Fibroblast of peridontal ligament (primary cell): Measurements from ENCODE around the gene CELSR3.

Source experiments
- DNase-seq: peaks from one replicate; pipeline ENCODE4 v3.0.0-alpha.2; 2010; ENCODE audit errors: extremely low read depth

The CELSR3 gene

DNA sequence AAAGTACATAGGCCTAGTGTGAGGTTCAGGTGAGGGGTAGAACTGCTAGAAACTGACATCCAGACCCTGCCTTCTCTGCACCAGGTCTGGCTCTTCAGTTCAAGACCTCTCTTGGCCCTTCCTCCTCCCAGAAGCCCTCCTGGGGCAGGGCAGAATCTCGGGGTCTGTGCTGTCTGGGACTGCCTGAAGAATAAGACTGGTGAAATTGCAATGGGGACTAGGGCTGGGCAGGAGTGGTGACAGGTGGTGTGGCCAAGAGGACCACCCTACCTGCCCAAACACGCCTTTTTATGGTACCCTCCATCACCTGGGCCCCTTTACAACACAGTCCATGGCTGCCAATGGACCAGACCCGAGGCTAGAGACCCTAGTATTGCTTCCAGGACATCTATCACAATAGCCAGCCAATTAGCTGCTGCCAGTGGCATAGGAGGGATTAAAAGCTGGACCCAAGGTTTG, 24.6 kb upstream of the CELSR3 start:
- no peak for DNase-seq

DNA sequence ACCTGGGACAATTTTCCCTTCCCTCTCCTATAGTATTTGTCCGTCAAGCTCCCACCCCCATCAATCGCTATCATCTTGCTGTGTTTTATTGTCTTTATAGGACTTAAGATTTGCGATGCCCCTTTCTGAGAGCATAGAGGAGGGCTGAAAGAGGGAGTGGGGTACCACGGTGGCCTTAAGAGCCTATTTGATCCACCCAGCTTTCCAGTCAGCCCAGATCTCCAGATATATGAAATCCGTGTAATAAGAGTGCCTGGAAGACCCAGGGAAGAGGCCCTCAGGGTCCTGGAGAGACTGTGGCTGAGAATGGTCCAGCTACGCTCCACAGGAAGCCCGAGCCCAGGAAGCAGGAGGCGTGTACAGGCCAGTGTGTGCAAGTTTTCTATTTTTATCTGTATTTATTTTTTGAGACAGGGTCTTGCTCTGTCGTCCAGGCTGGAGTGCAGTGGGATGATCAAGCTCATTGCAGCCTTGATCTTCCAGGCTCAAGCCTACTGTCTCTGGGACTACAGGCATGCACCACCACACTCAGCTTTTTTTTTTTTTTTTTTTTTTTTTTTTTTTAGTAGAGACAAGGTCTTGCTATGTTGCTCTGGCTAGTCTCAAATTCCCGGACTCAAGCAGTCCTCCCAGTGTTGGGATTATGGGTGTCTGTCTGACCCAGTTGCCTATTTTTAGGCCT, 24.0 kb upstream of the CELSR3 start:
- DNase-seq: no peak

DNA sequence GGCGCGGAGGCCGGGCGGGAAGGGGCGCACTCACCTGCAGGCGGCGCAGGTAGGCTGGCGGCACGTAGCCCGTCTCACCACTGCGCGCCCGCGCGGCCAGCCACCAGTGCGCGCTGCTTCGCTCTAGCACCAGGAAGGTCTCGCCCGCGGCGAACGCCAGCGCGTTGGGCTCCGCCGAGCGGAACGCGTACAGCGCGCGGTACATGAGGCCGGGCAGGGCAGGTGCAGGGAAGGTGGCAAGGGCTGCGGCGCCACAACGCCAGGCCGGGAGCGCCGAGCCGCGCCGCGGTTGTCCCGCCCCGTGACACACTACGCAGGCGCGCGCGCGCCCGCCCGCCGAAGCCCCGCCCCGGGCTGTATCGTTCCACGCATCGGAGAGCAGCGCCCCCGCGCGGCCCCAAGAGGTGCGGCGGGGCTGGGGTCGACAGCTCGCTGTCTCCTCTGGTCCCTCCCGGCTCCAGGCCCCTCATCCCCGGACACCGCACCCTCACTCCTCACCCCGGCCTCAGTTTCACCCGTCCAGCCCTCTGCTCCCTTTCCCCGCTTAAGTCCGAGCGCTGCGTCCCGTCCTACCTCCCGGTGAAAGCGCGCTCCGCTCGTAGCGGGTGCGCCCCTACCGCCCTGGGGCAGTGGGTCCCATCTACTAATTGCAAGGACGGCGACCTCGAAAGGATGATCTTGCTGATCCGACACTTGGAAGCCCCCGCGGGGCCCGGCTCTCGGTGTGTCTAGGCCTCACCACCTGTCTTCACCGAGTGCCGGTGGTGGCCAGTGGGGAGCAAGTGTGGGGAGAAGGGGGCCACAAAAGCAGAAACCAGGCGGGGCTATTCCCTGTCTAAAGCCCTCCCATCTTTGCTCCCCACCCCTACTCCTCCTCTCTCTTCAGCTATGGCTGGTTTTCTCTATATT, 23.2 kb upstream of the CELSR3 start, which contains the start of gene NCKIPSD:
Gene NCKIPSD (minus strand): TSS at position 313 of the 909 bp plus-strand sequence. CDS start 108 bp downstream, at position 205.
- peak; percentile 69 for DNase-seq

DNA sequence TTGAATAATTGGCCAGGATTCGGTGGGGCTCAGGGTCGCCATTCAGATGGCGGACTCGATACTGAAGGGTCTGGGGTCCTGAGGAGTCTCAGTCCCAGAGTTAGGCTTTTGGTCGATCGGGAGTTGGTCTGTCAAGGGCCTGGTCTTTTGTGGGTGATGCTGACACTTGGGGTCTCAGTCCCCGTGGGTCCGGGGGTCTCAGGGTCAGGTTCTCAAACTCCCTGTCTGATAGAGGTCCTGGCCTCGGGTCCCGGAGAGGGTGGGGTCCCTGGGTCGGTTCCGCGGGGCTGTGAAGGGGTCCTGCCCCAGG, 22.6 kb upstream of the CELSR3 start:
- no peak for DNase-seq

DNA sequence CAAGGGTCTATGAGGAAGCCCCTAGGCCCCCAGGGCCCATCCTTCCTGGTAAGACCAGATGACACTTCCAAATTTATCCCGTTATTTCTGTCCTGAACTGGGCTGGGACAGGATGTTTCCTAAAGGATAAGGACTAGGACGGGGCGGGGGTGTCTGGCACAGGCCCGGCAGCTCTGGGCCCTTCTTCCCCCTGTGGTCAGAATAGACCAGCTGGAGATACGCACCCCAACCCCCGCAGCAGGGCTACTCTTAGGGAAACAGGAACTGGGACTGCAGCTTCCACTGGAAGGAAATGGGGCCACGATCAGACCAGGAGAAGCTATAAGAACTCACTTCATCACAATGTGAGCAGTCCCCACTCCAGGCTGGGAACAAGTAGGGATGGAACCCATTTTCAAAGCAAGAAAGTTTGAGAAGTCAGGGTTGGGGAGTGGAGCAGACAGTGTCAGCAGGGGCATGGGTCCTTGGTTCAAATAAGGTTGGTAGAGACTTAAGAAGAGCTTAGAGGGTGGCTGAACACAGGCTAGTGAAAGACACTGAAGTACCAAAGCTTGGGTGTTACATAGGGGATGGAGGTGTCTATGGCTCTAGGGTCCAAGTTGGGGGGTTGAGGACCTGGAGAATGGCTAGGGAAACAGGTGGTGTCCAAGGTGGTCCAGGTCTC, 21.9 kb upstream of the CELSR3 start:
- DNase-seq: peak; percentile 18

DNA sequence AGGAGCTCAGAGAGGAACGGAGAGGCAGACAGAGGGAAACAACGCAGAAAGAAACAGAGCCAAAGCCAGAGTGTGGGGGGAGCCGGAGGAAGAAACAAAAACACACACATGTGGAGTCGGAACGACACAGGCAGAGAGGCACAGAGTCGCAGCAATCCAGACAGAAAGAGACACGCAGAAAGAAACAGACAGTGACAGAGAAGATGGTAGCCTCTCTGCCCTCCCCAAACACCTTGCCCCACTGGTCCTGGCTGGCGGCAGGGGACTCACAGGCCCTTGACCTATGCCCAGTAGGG, 21.3 kb upstream of the CELSR3 start:
- peak; percentile 9 for DNase-seq

DNA sequence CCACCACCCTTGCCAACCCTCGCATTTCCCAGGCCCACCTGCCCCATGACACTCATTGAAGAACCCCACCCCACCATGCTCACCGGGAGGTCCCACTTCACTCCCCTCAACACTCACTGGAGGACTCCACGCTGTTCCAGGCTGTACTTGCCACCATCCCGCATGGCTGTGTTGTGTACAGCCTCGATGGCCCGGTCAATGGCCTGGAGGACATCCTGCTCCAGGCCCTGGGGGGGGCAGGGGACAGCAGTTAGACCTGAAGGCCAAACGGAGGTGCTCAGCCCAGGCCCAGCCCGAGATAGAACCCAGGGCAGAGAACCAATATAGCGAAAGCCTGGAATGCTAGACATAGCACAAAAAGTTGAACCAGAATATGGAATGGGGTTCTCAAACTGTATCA, 20.1 kb upstream of the CELSR3 start:
- DNase-seq: no peak

DNA sequence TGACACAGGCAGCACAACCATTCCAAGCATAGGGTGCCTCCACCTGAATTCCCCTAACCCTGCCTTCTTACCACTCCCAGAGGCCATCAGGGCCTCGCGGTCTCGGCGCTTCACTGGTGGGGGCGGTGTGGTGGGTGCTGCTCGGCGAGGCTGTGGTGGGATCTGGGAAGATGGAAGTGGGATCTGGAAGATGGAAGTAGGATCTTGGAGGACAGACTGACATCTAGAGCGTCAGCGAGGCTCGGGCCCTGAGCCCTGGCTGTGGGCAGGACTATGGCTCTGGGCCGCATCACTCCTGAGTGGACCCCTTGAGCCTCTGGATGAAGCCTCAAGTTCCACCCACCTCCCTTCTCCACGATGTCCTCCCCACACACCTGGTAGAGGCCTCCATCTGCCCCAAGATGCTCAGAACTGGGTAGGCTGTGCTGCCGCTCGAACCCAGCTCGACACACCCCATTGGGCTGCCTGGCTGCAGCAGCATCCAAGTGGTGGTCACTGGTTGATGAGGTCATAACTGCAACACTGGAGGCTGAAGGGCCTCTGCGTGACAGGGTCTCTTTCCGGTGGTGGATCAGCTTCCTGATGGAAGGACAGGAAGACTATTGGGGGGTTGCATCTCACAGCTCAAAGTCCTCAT, 19.4 kb upstream of the CELSR3 start:
- DNase-seq: no peak

DNA sequence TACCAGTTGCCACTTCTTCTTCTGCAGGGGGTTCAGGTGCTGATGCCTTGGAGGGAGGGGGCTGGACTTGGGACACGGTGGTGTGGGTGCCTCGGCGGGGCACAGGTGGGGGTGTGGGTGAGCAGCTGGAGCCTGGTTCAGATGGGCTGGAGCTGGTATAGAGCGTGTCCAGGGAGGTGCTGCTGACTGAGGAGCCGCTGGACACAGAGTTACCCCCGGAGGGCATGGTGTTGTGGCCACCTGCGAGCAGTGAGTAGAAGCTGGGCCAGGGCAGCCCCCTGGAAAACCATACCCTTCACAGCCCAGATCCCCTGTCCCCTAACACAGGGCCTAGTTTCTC, 18.8 kb upstream of the CELSR3 start:
- DNase-seq: no peak

DNA sequence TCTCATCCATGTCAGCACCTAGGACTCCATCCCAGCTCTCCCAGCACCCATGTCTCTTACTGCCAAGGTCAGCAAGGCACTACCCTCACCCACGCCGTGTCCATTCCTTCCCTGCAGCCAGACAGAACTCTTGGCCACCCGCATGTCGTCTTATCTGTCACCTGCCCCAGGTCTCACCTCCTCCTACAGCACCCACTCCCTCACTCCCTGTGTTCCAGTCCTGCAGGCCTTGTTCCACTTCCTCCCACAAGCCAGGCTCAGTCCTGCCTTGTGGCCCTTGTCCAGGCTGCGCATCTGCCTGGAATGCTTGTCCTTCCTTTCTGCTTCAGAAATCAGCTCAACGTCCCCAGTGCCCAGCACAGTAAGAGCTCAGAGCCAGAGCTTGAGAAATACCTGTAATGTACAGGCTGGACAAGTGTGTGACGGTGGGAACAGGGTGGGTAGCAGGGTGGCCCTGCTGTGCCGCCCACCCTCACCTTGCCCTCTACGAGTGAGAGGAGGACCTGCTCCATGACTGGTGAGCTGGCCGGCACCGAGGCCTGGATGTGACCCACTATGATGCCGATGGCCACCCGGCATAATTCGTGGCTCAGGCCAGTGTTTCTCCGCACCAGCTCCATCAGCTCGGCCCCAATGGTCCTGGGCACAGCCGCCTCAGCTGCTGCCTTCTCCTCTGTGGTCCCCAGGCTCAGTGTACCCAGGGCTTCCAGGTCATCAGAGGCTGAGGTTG, 18.3 kb upstream of the CELSR3 start:
- DNase-seq: no peak

DNA sequence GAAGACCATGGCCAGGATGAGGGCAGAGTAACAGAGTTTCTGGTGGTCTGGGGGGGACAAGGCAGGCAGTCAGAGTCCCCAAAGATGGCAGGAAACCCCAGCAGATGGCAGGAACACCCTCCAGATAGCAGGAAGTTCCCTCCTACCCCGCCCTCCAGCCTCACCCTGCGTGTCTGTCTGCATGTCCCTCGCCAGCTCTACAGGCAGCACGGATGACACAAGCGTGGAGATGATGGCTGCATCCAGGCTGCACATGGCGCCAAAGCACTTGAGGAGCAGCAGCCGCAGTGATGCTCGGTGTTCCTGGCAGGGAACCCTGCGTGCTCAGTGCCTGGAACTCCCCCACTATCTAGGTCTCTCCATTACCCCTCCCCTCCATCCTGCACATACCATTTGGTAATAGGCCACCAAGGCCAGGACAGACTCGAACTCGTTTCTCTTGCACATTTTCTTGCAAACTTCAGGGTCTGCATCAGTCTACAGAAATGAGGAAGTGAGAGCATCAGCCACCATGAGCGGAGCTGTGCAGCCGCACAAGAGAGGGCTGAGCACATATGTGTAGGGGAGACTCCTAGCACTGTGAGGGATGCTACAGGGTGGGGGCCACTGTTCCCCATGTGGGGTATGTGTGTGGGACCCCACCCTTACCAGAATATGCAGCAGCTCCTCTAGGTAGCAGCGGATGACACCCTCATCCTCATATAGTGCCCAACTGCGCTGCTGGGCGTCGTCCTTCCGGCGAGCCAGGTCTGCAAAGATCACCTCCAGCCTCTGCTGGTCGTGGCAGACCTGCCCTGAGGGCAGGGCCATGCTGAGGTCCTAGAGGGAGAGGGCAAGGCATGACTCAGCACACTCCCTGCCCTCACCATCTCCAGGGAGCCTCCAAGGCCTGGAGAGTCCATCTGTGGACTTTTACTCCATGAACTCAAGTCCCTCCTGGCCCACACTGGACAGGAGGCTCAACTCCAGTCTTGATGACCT, 17.0 kb upstream of the CELSR3 start:
- no peak for DNase-seq

DNA sequence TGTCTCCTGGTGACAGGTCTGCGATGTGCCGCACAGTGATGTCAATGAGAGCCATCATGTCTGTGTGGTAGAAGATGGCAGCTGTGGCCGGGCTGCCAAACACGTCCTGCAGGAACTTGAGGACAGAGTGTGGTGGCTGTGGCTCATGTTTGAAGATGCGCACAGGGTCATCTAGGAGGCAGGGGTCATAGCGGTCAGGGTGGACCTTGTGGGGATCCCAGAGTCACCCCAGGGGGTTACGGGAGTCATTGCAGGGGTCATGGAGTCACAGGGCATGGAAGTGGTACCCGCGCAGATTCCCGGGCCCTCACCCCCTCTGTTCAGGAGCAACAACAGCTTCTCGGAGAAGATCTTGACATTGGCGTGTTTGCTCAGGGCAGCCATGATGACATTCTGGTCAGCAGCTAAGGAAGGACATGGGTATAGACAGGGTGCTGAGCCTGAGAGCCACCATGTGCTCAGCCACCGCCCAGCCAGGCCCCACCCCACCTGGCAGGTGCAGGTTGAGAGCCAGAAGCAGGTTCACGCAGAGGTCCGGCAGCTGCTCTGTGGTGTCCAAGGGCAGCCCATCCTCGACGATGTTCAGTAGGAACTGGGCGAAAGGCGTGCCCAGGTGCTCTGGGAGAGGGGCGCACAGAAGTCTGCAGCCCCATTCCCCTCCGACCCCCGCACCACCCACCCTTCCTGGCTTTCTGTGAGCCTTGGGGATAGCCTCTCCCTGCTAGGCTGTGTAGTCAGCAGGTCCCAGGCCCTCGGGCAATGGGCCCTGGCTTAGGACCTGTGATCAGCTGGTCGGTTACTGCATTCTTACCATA, 16.1 kb upstream of the CELSR3 start:
- DNase-seq: no peak

DNA sequence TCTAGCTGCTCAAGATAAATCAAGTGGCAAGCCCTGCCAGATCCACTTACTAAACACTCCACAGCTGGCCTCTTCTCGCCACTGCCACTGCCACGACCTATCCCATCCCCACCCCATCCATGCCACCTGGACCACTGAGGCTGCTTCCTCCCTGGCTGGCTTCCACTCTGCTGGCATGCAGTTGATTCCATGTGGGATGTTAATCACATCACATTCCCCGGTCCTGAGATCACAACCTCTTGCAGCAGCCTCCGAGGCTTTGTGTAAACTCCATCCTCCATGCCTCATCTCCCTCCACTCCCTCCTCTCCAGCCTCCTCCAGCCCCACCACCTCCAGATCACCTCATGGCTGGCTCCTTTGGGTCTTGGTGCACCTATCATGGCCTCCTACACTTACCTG, 15.4 kb upstream of the CELSR3 start:
- DNase-seq: peak; percentile 51

DNA sequence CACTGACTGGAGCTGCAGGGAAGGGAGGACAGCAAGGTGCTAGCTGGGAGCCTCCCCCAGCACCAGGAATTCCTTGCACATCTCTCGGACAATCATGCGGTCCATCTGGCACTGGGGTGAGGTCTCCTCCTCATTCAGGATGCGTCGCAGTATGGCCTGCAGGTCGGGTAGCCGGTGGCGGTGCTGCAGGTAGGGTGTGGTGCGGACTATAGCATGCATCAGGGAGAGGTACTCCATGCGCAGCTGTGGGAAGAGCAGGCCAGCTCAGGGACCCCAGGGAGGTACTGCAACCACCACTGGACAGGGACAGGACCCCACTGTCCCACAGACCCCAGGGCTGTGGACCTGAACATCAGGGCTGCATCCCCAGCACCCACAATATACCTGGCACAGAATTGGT, 11.8 kb upstream of the CELSR3 start:
- DNase-seq: no peak

DNA sequence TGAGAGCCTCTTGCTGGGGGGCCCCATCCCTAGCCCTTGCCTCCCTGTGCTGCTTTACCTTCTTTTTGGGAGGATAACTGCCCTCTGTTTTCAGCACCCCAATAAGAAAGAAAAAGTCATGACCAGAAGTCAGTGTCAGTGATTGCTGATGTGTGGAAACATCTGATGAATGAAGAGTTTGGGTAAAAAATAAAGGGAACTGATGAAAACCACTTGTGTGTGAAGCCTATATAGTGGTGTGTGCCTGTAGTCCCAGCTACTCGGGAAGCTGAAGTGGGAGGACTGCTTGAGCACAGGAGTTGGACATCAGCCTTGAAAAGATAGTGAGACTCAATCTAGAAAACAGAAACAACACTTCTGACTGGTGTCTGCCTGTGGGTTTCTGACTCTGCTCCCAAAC, 9.8 kb upstream of the CELSR3 start:
- DNase-seq: no peak

DNA sequence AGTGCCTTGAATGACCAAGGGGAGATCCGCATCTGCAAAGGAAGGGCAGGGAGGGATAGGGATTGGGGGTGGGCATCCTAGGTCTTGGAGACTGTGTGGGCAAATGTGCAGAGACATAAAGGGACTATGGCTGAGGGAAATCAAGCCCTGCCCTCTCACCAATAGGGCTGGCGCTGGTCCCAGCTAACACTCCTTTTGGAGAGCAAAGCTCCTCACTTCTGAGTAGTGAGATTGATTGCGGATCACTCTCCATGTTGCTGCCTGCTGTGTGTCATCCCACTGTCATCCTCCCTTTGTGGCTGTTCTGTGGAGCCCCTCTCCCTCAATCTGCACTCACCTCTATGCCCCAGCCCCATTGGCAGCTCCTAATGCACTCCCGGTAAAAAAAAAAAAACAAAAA, 2.2 kb upstream of the CELSR3 start:
- DNase-seq: no peak

DNA sequence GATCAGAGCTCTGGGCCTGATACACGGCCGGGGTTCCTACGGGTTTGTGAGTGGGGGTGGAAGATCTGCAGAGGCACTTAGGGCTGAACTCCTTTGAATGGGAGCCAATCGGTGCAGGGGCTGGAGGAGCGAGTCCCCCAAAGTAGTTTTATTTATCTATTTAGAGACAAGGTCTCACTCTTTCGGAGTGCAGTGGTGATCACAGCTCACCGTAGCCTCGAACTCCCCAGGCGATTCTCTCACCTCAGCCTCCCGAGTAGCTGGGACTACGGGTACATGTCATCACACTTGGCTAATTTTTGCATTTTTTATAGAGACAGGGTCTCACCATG, 1.6 kb upstream of the CELSR3 start:
- no peak for DNase-seq

DNA sequence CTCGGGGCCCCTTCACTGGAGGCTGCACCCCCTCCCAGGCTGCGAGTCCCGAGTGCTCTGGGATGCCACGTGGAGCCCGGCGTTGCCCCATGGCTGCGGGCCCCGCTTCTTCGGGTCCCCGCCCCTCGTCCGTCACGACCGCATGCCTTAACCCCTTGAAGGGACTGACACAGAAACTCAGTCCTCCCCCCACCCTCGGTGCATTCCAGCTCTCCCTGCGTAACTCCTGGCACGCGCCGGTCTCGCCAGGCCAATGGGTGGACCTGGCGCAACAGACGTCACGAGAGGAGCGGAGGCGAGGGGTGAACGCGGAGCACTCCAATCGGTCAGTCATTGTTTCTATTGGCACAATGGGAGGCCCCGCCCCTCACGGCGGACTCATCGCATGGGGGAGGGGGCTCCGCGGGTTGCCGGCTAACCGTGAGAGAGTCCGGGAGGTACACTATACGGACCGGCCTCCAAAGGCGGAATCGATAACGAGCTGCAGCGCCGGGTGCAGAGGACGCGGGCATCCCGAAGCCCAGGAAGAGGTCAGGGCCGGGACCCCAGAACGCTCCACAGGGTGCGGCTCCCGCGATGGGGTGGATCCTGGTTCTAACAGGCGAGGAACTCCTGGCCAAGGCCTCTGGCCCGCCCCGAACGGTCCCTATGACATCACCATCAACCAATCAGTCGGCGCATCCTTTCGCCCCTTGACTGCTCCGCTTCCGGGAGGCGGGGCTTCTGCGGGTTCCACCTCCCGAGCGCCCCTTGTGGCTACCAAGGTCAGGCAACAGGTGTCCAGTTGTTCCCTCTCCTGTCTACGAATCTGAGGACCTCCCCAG, 1.0 kb upstream of the CELSR3 start:
- peak; percentile 97 for DNase-seq

DNA sequence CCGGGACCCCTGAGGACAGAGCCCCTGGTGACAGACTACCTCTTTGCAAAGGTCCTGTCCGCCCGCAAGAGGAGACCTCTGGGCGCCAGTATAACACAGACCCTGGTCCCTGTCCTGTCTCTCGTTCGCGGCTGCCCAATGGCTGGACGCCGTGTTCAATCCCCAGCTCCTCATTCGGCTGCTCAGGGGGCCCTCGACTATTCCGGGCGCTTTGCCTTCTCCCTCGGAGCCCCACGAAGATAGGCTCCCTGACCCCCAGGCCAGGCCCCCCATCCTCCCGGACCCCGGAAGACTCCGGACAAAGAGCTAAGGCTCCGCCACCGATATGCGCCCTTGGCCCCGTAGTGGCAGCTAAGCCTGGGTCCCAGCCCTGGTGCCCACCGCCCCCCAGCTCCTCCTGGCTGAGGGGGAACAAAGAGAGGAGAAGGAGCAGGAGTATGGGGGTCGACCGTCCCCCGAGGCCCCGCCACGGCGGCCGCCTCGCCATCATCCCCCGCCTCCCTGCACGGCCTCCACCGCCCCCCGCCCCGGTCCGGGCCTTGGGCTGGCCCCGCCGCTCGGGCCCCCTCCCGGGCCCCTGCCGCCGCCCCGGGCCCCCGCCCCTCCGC, 437 bp downstream of the CELSR3 start:
- no peak for DNase-seq
